ENCODE results near the gene COL4A2.
A peak's percentile ranks its signal among the peaks of the same experiment; 100 is the strongest.

The COL4A2 gene

GRCh38 chr13:110522721-110523120 lies 215.6 kb downstream of the COL4A2 start:
- no peak for DNase-seq (ENCODE audit: low read depth)
- no peak for TF ChIP-seq CTCF (IDR thresholded peaks at IDR 0.05; ENCODE audit: control insufficient read depth, insufficient read depth, low read depth, low read length, missing control alignments)
- no peak overlapping the region for H3K4me3 ChIP-seq (ENCODE audit: control insufficient read depth, low read depth, low read length)

- no peak overlapping the region for H3K4me3 ChIP-seq (ENCODE audit: control insufficient read depth, low read depth, low read length)
- no peak for DNase-seq (ENCODE audit: low read depth)
- TF ChIP-seq CTCF (IDR thresholded peaks at IDR 0.05; ENCODE audit: control insufficient read depth, insufficient read depth, low read depth, low read length, missing control alignments), result no peak
Observed at GRCh38 chr13:110523180-110523579, 216.1 kb downstream of the COL4A2 start.

- TF ChIP-seq CTCF (IDR thresholded peaks at IDR 0.05; ENCODE audit: control insufficient read depth, insufficient read depth, low read depth, low read length, missing control alignments), result no peak
- no peak overlapping the region for H3K4me3 ChIP-seq (ENCODE audit: control insufficient read depth, low read depth, low read length)
- no peak for DNase-seq (ENCODE audit: low read depth)
Observed at GRCh38 chr13:110523838-110524540, 216.9 kb downstream of the COL4A2 start.

- no peak for TF ChIP-seq CTCF (IDR thresholded peaks at IDR 0.05; ENCODE audit: control insufficient read depth, insufficient read depth, low read depth, low read length, missing control alignments)
- DNase-seq (ENCODE audit: low read depth), result no peak
- no peak overlapping the region for H3K4me3 ChIP-seq (ENCODE audit: control insufficient read depth, low read depth, low read length)
Observed at GRCh38 chr13:110524541-110525257, 217.6 kb downstream of the COL4A2 start.

- no peak overlapping the region for H3K4me3 ChIP-seq (ENCODE audit: control insufficient read depth, low read depth, low read length)
- no peak for DNase-seq (ENCODE audit: low read depth)
- TF ChIP-seq CTCF (IDR thresholded peaks at IDR 0.05; ENCODE audit: control insufficient read depth, insufficient read depth, low read depth, low read length, missing control alignments), result no peak
Observed at GRCh38 chr13:110525328-110526319, 218.5 kb downstream of the COL4A2 start.

GRCh38 chr13:110528371-110528770 lies 221.3 kb downstream of the COL4A2 start:
- peak; percentile 24 for DNase-seq (ENCODE audit: low read depth)

More at GRCh38 chr13:110528371-110528770, 221.3 kb downstream of the COL4A2 start:
- no peak for TF ChIP-seq CTCF (IDR thresholded peaks at IDR 0.05; ENCODE audit: control insufficient read depth, insufficient read depth, low read depth, low read length, missing control alignments)
- H3K4me3 ChIP-seq (ENCODE audit: control insufficient read depth, low read depth, low read length), result no peak overlapping the region

All from AG09309 (cell line).